HepG2 (cell line): ENCODE data around the gene PYY. TPM values are rescaled to one million over a fixed set of nuclear protein-coding genes. Genes with fewer than 3 reads are reported as not detected.

ENCODE experiments used
- EZH2 ChIP-seq: conservative IDR thresholded peaks from 2 replicates; pipeline ENCODE4 v1.6.1; 2012; ENCODE audit warnings: mild to moderate bottlenecking, low read depth, low read length, moderate library complexity
- MEF2D ChIP-seq: sonication (generic); formaldehyde crosslinking; IDR thresholded peaks from 2 replicates; pipeline ENCODE4 v1.5.1; 2020; ENCODE audit warnings: mild to moderate bottlenecking, missing genetic modification reagents
- MIER3 ChIP-seq: IDR thresholded peaks from 2 replicates; pipeline ENCODE4 v1.6.1; 2016; ENCODE audit warnings: missing compliant biosample characterization, borderline replicate concordance
- PATZ1 ChIP-seq: sonication (generic); formaldehyde crosslinking; IDR thresholded peaks from 2 replicates; pipeline ENCODE4 v1.4.0; 2020; ENCODE audit warnings: missing genetic modification reagents
- POGZ ChIP-seq: sonication (generic); formaldehyde crosslinking; IDR thresholded peaks from 2 replicates; pipeline ENCODE4 v1.4.0; 2020; ENCODE audit warnings: mild to moderate bottlenecking, missing genetic modification reagents
- RARA ChIP-seq: IDR thresholded peaks from 2 replicates; pipeline ENCODE4 v1.6.1; 2016; ENCODE audit warnings: missing genetic modification reagents, missing compliant biosample characterization
- SRSF1 ChIP-seq: fragments of 200-400 bp; formaldehyde crosslinking; optimal IDR thresholded peaks from 2 replicates; pipeline ENCODE3; 2017; ENCODE audit warnings: mild to moderate bottlenecking, low read depth, low read length, moderate library complexity
- TCF7 ChIP-seq: sonication (generic); IDR thresholded peaks from 2 replicates; pipeline ENCODE4 v1.6.1; 2016; ENCODE audit warnings: antibody characterized with exemption, low read depth
- ZNF430 ChIP-seq: sonication (generic); formaldehyde crosslinking; IDR thresholded peaks from 2 replicates; pipeline ENCODE4 v1.9.0; 2021; ENCODE audit warnings: mild to moderate bottlenecking, missing genetic modification reagents
- ZNF468 ChIP-seq: sonication (generic); formaldehyde crosslinking; IDR thresholded peaks from 2 replicates; pipeline ENCODE4 v1.8.0; 2022; ENCODE audit warnings: mild to moderate bottlenecking, moderate library complexity, missing genetic modification reagents
- ZNF484 ChIP-seq: sonication (generic); formaldehyde crosslinking; IDR thresholded peaks from 2 replicates; pipeline ENCODE4 v1.5.1; 2020; ENCODE audit warnings: mild to moderate bottlenecking, low read depth, missing genetic modification reagents, borderline replicate concordance
- ZNF574 ChIP-seq: sonication (generic); formaldehyde crosslinking; IDR thresholded peaks from 2 replicates; pipeline ENCODE4 v1.4.0; 2020; ENCODE audit warnings: missing genetic modification reagents
- polyA plus RNA-seq, 8 experiments: library from polyadenylated mRNA; depleted of rRNA in 3 of 8; stranded (reverse) in 7 of 8; unstranded in 1 of 8; fragments of >200 nt; fragmentation: Illumina TruSeq in 4 of 8; extraction: Trizol in 4 of 8; gene quantifications; 2 replicates each; pipeline versions ENCODE4 v1.2.1 to v1.2.3, GENCODE V29; 2011 to 2016; ENCODE audit warnings: low read depth in 4 of 8, missing spikeins in 1 of 8, mixed read lengths in 1 of 8; ENCODE audit not compliant: insufficient read depth in 1 of 8
- total RNA-seq, 5 experiments: library from RNA; depleted of rRNA; stranded (reverse); fragments of >200 nt; fragmentation: Illumina TruSeq; extraction: Trizol; gene quantifications; 2 replicates each; pipeline ENCODE4 v1.2.3, GENCODE V29; 2016; ENCODE audit warnings: low read depth in 1 of 5
- TF ChIP-seq, protein P1 (sequence below): sonication (generic); formaldehyde crosslinking; IDR thresholded peaks from 2 replicates; pipeline ENCODE4 v1.4.0; 2020; ENCODE audit warnings: mild to moderate bottlenecking, missing genetic modification reagents, borderline replicate concordance
- TF ChIP-seq, protein P2 (sequence below): sonication (generic); formaldehyde crosslinking; IDR thresholded peaks from 2 replicates; pipeline ENCODE4 v1.5.1; 2020; ENCODE audit warnings: mild to moderate bottlenecking, moderate library complexity, missing genetic modification reagents
- TF ChIP-seq, protein P3 (sequence below): sonication (generic); formaldehyde crosslinking; IDR thresholded peaks from 2 replicates; pipeline ENCODE4 v1.5.1; 2020; ENCODE audit warnings: mild to moderate bottlenecking, missing genetic modification reagents, moderate library complexity

PYY gene
- total and polyA plus RNA-seq, 2 of the 13 experiments (the other 11 are each of a cell fraction or from before 2014, with no cell fraction given): 0.25 TPM; not detected in 1

GRCh38 chr17:43905985-43906852 lies 47.5 kb downstream of the PYY start (continued):
- TF ChIP-seq, protein P1, sequence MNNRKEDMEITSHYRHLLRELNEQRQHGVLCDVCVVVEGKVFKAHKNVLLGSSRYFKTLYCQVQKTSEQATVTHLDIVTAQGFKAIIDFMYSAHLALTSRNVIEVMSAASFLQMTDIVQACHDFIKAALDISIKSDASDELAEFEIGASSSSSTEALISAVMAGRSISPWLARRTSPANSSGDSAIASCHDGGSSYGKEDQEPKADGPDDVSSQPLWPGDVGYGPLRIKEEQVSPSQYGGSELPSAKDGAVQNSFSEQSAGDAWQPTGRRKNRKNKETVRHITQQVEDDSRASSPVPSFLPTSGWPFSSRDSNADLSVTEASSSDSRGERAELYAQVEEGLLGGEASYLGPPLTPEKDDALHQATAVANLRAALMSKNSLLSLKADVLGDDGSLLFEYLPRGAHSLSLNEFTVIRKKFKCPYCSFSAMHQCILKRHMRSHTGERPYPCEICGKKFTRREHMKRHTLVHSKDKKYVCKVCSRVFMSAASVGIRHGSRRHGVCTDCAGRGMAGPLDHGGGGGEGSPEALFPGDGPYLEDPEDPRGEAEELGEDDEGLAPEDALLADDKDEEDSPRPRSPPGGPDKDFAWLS: no peak
- TF ChIP-seq SRSF1: peak; percentile 22
- peak; percentile 22; the same call in 1 of the 2 replicates for TF ChIP-seq MEF2D (CRISPR knock-in tag)
- TF ChIP-seq, protein P2, sequence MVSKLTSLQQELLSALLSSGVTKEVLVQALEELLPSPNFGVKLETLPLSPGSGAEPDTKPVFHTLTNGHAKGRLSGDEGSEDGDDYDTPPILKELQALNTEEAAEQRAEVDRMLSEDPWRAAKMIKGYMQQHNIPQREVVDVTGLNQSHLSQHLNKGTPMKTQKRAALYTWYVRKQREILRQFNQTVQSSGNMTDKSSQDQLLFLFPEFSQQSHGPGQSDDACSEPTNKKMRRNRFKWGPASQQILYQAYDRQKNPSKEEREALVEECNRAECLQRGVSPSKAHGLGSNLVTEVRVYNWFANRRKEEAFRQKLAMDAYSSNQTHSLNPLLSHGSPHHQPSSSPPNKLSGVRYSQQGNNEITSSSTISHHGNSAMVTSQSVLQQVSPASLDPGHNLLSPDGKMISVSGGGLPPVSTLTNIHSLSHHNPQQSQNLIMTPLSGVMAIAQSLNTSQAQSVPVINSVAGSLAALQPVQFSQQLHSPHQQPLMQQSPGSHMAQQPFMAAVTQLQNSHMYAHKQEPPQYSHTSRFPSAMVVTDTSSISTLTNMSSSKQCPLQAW (CRISPR knock-in tag): 0 out of 2 replicates have a peak, but pooled peaks have one; percentile 33
- 0 out of 2 replicates have a peak, but pooled peaks have one; percentile 19 for TF ChIP-seq POGZ (CRISPR knock-in tag)
- TF ChIP-seq, protein P3, sequence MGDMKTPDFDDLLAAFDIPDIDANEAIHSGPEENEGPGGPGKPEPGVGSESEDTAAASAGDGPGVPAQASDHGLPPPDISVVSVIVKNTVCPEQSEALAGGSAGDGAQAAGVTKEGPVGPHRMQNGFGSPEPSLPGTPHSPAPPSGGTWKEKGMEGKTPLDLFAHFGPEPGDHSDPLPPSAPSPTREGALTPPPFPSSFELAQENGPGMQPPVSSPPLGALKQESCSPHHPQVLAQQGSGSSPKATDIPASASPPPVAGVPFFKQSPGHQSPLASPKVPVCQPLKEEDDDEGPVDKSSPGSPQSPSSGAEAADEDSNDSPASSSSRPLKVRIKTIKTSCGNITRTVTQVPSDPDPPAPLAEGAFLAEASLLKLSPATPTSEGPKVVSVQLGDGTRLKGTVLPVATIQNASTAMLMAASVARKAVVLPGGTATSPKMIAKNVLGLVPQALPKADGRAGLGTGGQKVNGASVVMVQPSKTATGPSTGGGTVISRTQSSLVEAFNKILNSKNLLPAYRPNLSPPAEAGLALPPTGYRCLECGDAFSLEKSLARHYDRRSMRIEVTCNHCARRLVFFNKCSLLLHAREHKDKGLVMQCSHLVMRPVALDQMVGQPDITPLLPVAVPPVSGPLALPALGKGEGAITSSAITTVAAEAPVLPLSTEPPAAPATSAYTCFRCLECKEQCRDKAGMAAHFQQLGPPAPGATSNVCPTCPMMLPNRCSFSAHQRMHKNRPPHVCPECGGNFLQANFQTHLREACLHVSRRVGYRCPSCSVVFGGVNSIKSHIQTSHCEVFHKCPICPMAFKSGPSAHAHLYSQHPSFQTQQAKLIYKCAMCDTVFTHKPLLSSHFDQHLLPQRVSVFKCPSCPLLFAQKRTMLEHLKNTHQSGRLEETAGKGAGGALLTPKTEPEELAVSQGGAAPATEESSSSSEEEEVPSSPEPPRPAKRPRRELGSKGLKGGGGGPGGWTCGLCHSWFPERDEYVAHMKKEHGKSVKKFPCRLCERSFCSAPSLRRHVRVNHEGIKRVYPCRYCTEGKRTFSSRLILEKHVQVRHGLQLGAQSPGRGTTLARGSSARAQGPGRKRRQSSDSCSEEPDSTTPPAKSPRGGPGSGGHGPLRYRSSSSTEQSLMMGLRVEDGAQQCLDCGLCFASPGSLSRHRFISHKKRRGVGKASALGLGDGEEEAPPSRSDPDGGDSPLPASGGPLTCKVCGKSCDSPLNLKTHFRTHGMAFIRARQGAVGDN (CRISPR knock-in tag): peak; percentile 36
- 0 out of 2 replicates have a peak, but pooled peaks have one; percentile 6 for TF ChIP-seq ZNF574 (CRISPR knock-in tag)
- no peak for TF ChIP-seq PATZ1
- TF ChIP-seq ZNF484 (CRISPR knock-in tag): no peak
- TF ChIP-seq RARA: peak; percentile 66; the same call in 1 of the 2 replicates
- 0 out of 2 replicates have a peak, but pooled peaks have one; percentile 17 for TF ChIP-seq ZNF430
- peak; percentile 41; the same call in 1 of the 2 replicates for TF ChIP-seq EZH2
- TF ChIP-seq TCF7: peak; percentile 50; the same call in 1 of the 2 replicates
- TF ChIP-seq MIER3 (CRISPR knock-in tag): 0 out of 2 replicates have a peak, but pooled peaks have one; percentile 44
- TF ChIP-seq ZNF468 (CRISPR knock-in tag): no peak
